ENCODE results near the gene UBR7. TPM values are rescaled to one million over a fixed set of nuclear protein-coding genes. Genes with fewer than 3 reads are reported as not detected.

Gene UBR7
- total RNA-seq, 2 donors from 2014 or later, result 24.1 to 28.1 TPM

GRCh38 chr14:93207468-93208308 is 632 bp downstream of the UBR7 start:
- DNase-seq (ENCODE audit: low spot score) (no peak), ATAC-seq (ENCODE audit: insufficient number of reproducible peaks, low FRiP score, low read depth) (peak; percentile 57)
- TF ChIP-seq, protein P1, sequence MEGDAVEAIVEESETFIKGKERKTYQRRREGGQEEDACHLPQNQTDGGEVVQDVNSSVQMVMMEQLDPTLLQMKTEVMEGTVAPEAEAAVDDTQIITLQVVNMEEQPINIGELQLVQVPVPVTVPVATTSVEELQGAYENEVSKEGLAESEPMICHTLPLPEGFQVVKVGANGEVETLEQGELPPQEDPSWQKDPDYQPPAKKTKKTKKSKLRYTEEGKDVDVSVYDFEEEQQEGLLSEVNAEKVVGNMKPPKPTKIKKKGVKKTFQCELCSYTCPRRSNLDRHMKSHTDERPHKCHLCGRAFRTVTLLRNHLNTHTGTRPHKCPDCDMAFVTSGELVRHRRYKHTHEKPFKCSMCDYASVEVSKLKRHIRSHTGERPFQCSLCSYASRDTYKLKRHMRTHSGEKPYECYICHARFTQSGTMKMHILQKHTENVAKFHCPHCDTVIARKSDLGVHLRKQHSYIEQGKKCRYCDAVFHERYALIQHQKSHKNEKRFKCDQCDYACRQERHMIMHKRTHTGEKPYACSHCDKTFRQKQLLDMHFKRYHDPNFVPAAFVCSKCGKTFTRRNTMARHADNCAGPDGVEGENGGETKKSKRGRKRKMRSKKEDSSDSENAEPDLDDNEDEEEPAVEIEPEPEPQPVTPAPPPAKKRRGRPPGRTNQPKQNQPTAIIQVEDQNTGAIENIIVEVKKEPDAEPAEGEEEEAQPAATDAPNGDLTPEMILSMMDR (IDR thresholded peaks at IDR 0.05), result no peak
- Histone ChIP-seq H3K27ac (peak overlapping the region; percentile 80 to 88), H3K9me3 (no peaks in the 10 kb centered on the region), H3K27me3 (replicated peaks; ENCODE audit: insufficient read depth) (no peaks in the 10 kb centered on the region), H3K4me3 (peak overlapping the region; percentile 96), H3K36me3 (peaks cover 5% of the 10 kb centered on the region), H3K4me1 (ENCODE audit: control insufficient read depth in 1 of 2, low read depth in 2 of 2) (peaks cover 9 to 29% of the 10 kb centered on the region in 2 donors)

DNA sequence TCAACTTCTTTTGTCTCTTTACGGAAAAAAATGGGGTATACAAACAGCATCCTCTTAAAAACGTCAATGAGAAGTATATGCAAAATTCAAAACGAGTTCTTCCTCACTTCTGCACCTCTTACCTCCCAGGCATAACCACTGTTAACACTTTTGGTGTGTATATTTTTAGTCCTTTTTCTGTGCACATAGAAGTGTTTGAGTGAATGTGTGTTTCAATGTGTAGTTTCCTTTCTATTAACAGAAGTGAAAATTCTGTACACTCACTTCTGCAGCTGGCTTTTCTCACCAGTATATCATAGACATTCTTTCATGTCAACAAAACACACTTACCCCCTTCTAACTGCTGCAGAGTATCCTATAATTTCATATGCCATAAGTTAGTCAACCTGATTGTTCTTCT is 5.4 kb downstream of the UBR7 start:
- Histone ChIP-seq H3K36me3 (peaks cover 35% of the 10 kb centered on the region), H3K4me3 (no peak overlapping the region), H3K27me3 (replicated peaks; ENCODE audit: insufficient read depth) (no peaks in the 10 kb centered on the region), H3K9me3 (no peaks in the 10 kb centered on the region), H3K4me1 (ENCODE audit: control insufficient read depth in 1 of 2, low read depth in 2 of 2) (peaks cover 7 to 21% of the 10 kb centered on the region in 2 donors), H3K27ac (no peak overlapping the region)
- no peak for ATAC-seq (ENCODE audit: insufficient number of reproducible peaks, low FRiP score, low read depth)
- DNase-seq (ENCODE audit: low spot score), result no peak
- TF ChIP-seq, protein P1 (IDR thresholded peaks at IDR 0.05), result no peak

GRCh38 chr14:93214598-93214997 is 7.5 kb downstream of the UBR7 start:
- Histone ChIP-seq H3K36me3 (peaks cover 47% of the 10 kb centered on the region), H3K4me1 (ENCODE audit: control insufficient read depth in 1 of 2, low read depth in 2 of 2) (peaks cover 0 to 1% of the 10 kb centered on the region in 2 donors), H3K27me3 (replicated peaks; ENCODE audit: insufficient read depth) (no peaks in the 10 kb centered on the region), H3K4me3 (no peak overlapping the region), H3K9me3 (no peaks in the 10 kb centered on the region), H3K27ac (no peak overlapping the region)
- TF ChIP-seq, protein P1 (IDR thresholded peaks at IDR 0.05), result no peak
- DNase-seq (ENCODE audit: low spot score) (no peak), ATAC-seq (ENCODE audit: insufficient number of reproducible peaks, low FRiP score, low read depth) (no peak)

DNA sequence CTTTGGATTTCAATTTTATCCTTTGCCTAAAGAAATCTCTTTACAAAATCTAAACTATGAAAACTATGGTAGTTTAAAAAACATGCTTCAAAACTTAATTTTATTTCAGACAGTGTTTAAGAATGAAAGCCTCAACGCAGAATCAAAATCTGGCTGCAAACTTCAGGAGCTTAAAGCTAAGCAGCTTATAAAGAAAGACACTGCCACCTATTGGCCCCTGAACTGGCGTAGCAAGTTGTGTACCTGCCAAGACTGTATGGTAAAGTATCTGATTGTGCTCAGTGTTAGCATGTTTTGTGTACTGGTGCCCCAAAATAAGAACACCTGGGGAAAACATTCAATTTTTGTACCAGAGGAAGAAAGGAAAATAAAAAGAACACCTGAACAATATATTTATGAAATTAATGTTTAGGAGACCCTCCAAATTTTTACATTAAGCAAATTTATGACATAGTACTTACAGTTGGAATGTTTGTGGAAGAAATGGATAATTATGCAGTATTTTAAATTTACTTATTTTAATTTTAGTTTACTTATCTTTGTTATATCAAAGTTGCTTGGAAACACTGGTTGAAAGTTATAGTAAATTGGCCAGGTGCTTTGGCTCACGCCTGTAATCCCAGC is 12.2 kb downstream of the UBR7 start:
- Histone ChIP-seq H3K4me1 (ENCODE audit: control insufficient read depth in 1 of 2, low read depth in 2 of 2) (no peaks in the 10 kb centered on the region), H3K27me3 (replicated peaks; ENCODE audit: insufficient read depth) (no peaks in the 10 kb centered on the region), H3K36me3 (peaks cover 57% of the 10 kb centered on the region), H3K4me3 (no peak overlapping the region), H3K9me3 (no peaks in the 10 kb centered on the region), H3K27ac (no peak overlapping the region)
- DNase-seq (ENCODE audit: low spot score) (no peak), ATAC-seq (ENCODE audit: insufficient number of reproducible peaks, low FRiP score, low read depth) (no peak)
- TF ChIP-seq, protein P1 (IDR thresholded peaks at IDR 0.05), result no peak

- no peak for ATAC-seq (ENCODE audit: insufficient number of reproducible peaks, low FRiP score, low read depth)
- no peaks in the 10 kb centered on the region for H3K4me1 ChIP-seq (ENCODE audit: control insufficient read depth in 1 of 2, low read depth in 2 of 2)
- H3K9me3 ChIP-seq, result no peaks in the 10 kb centered on the region
- peaks cover 48% of the 10 kb centered on the region for H3K36me3 ChIP-seq
- no peak overlapping the region for H3K4me3 ChIP-seq
- TF ChIP-seq, protein P1 (IDR thresholded peaks at IDR 0.05), result no peak
- no peaks in the 10 kb centered on the region for H3K27me3 ChIP-seq (replicated peaks; ENCODE audit: insufficient read depth)
- H3K27ac ChIP-seq, result no peak overlapping the region
- no peak for DNase-seq (ENCODE audit: low spot score)
These were observed 13.5 kb downstream of the UBR7 start for GRCh38 chr14:93220509-93220908.
